ENCODE measurements around the gene HPSE2.

DNA sequence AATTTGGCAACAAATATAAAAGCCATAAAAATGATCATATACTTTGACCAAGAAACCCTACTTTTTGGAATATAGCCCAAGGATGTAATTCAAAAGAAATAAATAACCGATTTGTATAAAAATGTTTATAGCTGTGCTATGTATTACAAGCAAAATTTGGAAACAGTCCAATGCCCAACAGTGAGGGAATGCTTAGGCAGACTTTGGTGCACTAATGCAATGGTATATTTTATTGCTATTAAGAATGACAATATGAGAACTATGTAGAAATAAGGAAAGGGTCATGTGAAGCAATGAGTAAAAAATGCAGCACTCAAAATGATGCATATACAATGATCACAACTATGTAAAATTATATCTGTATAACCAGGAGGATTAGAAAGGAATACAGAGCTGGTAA is 515.1 kb downstream of the HPSE2 start:
- TF ChIP-seq ZBTB7A (IDR thresholded peaks at IDR 0.05; ENCODE audit: low read depth), result no peak
- no peak for TF ChIP-seq FOXM1 (IDR thresholded peaks at IDR 0.05; ENCODE audit: borderline replicate concordance, low read depth)
- no peak for TF ChIP-seq MAX (IDR thresholded peaks at IDR 0.05)
- TF ChIP-seq TAF1 (IDR thresholded peaks at IDR 0.05; ENCODE audit: low read depth), result no peak
